Measurements from ENCODE around the gene ITGA5.

GRCh38 chr12:54465857-54466523 lies 46.9 kb upstream of the ITGA5 start:
- TF ChIP-seq CTCF (IDR thresholded peaks at IDR 0.05), result no peak
- TF ChIP-seq POLR2AphosphoS5 (IDR thresholded peaks at IDR 0.05), result no peak

All from transverse colon (tissue), 4 donors.